Ovary (tissue), 9 donors: ENCODE results near the gene HIBADH. TPM values are rescaled to one million over a fixed set of nuclear protein-coding genes. Genes with fewer than 3 reads are reported as not detected.

Experiments
- DNase-seq, 5 donors: peaks; one replicate each; pipeline ENCODE4 v3.0.0-alpha.2; 2019 to 2020
- H3K27ac ChIP-seq, 2 donors: fragments of 200-600 bp; one replicate each; pipeline versions ENCODE4 v1.5.1 to v1.8.0; 2019 to 2022
- H3K27me3 ChIP-seq: fragments of 200-600 bp; one replicate; pipeline ENCODE4 v1.8.0; 2022
- H3K36me3 ChIP-seq: fragments of 200-600 bp; sonication (generic); one replicate; pipeline ENCODE4 v1.5.1; 2019
- H3K4me1 ChIP-seq: one replicate; pipeline ENCODE4 v1.8.1; 2013; ENCODE audit warnings: mild to moderate bottlenecking, moderate library complexity; ENCODE audit not compliant: insufficient read depth
- H3K4me3 ChIP-seq: fragments of 200-600 bp; sonication (generic); one replicate; pipeline ENCODE4 v1.5.1; 2017
- H3K9me3 ChIP-seq, 2 donors: fragments of 200-600 bp in 1 of 2; sonication (generic) in 1 of 2; one replicate each; pipeline versions ENCODE4 v1.5.1 to v1.8.1; 2013 to 2019; ENCODE audit warnings: mild to moderate bottlenecking in 1 of 2, moderate library complexity in 1 of 2
- EP300 ChIP-seq: sonication (generic); formaldehyde crosslinking; IDR thresholded peaks from one replicate; pipeline ENCODE4 v1.6.1; 2017; ENCODE audit warnings: antibody characterized with exemption
- POLR2A ChIP-seq: fragments of 450-650 bp; IDR thresholded peaks from one replicate; pipeline ENCODE4 v1.6.1; 2017; ENCODE audit warnings: antibody characterized with exemption, mild to moderate bottlenecking, moderate library complexity
- WGBS, 3 donors: extraction: QIAGEN DNeasy Blood & Tissue Kit in 1 of 3; methylation state at CpG; one replicate each; pipeline versions ENCODE4 v1.1.5 to v1.1.7; 2013 to 2017; 5-methylcytosine and 5-hydroxymethylcytosine counted together
- intact Hi-C, 4 donors: fragments of 100-400 bp; cut with DNase I; formaldehyde crosslinking; loops; one replicate each; pipeline versions ENCODE4 v1.11.0 to v1.15.1; 2022 to 2023
- polyA plus RNA-seq, 2 donors: library from polyadenylated mRNA; stranded (reverse); fragments of 200-250 nt in 1 of 2; fragments of 350-450 nt in 1 of 2; fragmentation: Illumina TruSeq in 1 of 2; extraction: RNeasy Lipid Tissue Mini Kit (QIAGEN cat#74804) in 1 of 2; gene quantifications; one replicate each; pipeline ENCODE4 v1.2.3, GENCODE V29; 2013 to 2014
- total RNA-seq, 7 donors: library from RNA; depleted of rRNA in 2 of 7; stranded (reverse); fragments of >200 nt in 2 of 7; fragmentation: NEBNext Ultra II Directional in 3 of 7; extraction: Animal tissue kit (Norgen Biotek cat#: 25700) in 3 of 7; gene quantifications; one replicate each; pipeline versions ENCODE4 v1.1.0 to v1.2.4, GENCODE V29; 2016 to 2023
- TF ChIP-seq, protein P1 (sequence below), 3 donors: fragments of 450-650 bp in 2 of 3; fragments of 200-600 bp in 1 of 3; IDR thresholded peaks; one replicate each; pipeline versions ENCODE4 v1.5.1 to v1.8.0; 2016 to 2022; ENCODE audit warnings: antibody characterized with exemption in 3 of 3, mild to moderate bottlenecking in 1 of 3
- donor health status: DM: no; HTN: no; CAD: no; lungs with moderate emphysema.
- donor health status: DM: no; HTN: no; CAD: no.
- donor health status: Bipolar disorder and iron deficiency.
- donor health status: DM: yes; HTN: yes; CAD: no.
- donor health status: DM: no; HTN: no; CAD: no.
- donor health status: DM: yes; HTN: yes; CAD: no.

The HIBADH gene
- total and polyA plus RNA-seq, 9 donors, result 24.4 to 76.0 (median 36.9) TPM

DNA sequence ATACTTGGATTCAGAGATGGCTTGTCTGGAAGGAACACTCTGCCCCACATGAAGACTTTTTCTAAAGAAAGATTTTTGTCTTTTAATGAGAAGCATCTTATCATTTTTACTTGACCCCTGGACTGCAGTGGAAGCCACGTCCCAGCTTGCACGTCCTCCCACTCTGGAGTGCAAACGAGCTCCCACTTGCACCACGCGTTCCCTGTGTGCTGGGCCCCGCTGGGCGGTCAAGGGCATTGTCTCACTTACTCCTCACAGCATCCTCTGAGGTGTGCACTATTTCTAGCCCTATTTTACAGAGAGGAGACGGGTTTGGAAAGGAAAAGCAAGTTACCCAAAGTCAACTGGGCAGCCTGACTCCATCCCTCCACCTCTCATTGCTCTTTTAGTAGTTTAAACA is 175.2 kb downstream of the HIBADH start:
- Histone ChIP-seq H3K4me3 (no peak overlapping the region), H3K27me3 (no peaks in the 10 kb centered on the region), H3K27ac (no peak overlapping the region), H3K9me3 (no peaks in the 10 kb centered on the region), H3K4me1 (no peaks in the 10 kb centered on the region), H3K36me3 (no peaks in the 10 kb centered on the region)
- TF ChIP-seq, protein P1, sequence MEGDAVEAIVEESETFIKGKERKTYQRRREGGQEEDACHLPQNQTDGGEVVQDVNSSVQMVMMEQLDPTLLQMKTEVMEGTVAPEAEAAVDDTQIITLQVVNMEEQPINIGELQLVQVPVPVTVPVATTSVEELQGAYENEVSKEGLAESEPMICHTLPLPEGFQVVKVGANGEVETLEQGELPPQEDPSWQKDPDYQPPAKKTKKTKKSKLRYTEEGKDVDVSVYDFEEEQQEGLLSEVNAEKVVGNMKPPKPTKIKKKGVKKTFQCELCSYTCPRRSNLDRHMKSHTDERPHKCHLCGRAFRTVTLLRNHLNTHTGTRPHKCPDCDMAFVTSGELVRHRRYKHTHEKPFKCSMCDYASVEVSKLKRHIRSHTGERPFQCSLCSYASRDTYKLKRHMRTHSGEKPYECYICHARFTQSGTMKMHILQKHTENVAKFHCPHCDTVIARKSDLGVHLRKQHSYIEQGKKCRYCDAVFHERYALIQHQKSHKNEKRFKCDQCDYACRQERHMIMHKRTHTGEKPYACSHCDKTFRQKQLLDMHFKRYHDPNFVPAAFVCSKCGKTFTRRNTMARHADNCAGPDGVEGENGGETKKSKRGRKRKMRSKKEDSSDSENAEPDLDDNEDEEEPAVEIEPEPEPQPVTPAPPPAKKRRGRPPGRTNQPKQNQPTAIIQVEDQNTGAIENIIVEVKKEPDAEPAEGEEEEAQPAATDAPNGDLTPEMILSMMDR (IDR thresholded peaks at IDR 0.05), result no peak
- no peak for TF ChIP-seq EP300
- no peak for TF ChIP-seq POLR2A
- DNase-seq, result no peak
- 43 to 59% (median 50%) methylated on average over 8 of the region's 8 CpGs for WGBS, 3 donors
- intact Hi-C loops, result no loop called here

DNA sequence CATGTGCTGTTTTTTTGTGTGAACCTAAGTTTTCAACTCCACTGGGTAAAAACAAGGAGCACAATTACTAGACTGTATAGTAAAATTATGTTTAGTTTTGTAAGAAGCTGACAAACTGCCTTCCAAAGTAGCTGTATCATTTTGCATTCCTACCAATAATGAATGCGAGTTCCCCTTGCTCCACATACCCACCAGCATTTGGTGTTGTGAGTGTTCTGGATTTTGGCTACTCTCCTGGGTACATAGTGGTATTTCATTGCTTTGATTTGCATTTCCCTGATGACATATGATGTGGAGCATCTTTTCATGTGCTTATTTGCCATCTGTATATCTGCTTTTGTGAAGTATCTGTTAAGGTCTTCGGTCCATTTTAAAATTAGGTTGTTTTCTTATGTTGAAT is 178.2 kb downstream of the HIBADH start:
- H3K4me3 ChIP-seq, result no peak overlapping the region
- 22 to 46% (median 29%) methylated on average over 2 of the region's 2 CpGs for WGBS, 3 donors
- H3K36me3 ChIP-seq, result no peaks in the 10 kb centered on the region
- H3K4me1 ChIP-seq, result no peaks in the 10 kb centered on the region
- no peaks in the 10 kb centered on the region for H3K9me3 ChIP-seq
- intact Hi-C loops, result no loop called here
- H3K27ac ChIP-seq, result no peak overlapping the region
- no peaks in the 10 kb centered on the region for H3K27me3 ChIP-seq
- TF ChIP-seq, protein P1 (IDR thresholded peaks at IDR 0.05), result no peak
- TF ChIP-seq EP300 (no peak), POLR2A (no peak)
- no peak for DNase-seq

DNA sequence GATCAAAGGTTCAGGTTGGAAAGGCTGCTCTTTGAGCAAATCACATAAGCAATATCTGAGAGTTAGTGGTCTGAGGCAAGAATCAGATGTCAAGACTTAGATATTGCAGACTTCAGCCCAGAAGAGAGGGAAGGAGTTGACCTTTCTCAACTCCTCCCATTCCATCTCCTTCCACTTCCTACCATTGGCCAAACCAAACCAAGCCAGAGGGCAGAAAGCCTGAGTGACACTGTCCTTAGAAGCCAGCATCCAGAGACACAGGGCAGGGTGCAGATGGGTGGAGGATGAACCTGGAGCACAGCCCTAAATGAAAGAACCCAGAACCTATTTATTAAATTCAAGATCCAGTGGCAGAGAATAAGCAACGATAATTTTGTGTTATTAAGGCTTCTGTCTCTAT is 180.5 kb downstream of the HIBADH start:
- TF ChIP-seq, protein P1 (IDR thresholded peaks at IDR 0.05), result no peak
- TF ChIP-seq EP300, result no peak
- TF ChIP-seq POLR2A, result no peak
- H3K27ac ChIP-seq, result no peak overlapping the region
- no peak overlapping the region for H3K4me3 ChIP-seq
- DNase-seq, result no peak
- H3K36me3 ChIP-seq, result no peaks in the 10 kb centered on the region
- WGBS, 3 donors, result 66 to 85% (median 77%) methylated on average over 1 of the region's 1 CpG
- no peaks in the 10 kb centered on the region for H3K27me3 ChIP-seq
- intact Hi-C loops, result no loop called here
- no peaks in the 10 kb centered on the region for H3K4me1 ChIP-seq
- H3K9me3 ChIP-seq, result no peaks in the 10 kb centered on the region

DNA sequence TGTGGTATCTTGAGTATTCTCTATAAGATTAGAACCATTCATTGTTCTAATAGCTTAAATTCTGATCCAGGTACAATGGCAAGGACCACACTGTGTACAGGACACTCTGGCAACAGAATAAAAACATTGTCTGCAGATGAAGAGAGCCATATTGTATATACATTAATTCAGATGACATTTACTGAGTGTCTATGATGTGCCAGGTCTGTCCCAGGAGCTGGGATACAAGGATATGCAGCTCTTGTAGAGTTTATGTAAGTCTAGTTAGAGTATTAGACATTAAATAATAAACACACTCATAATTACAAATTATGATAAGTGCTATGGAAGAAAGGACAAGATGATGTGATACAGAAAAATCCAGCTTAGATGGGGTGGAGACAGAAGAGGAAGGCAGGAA is 184.1 kb downstream of the HIBADH start:
- TF ChIP-seq, protein P1 (IDR thresholded peaks at IDR 0.05), result no peak
- TF ChIP-seq EP300 (no peak), POLR2A (no peak)
- Histone ChIP-seq H3K36me3 (no peaks in the 10 kb centered on the region), H3K27ac (no peak overlapping the region), H3K9me3 (no peaks in the 10 kb centered on the region), H3K4me1 (no peaks in the 10 kb centered on the region), H3K4me3 (no peak overlapping the region), H3K27me3 (no peaks in the 10 kb centered on the region)
- intact Hi-C loops, result no loop called here
- no peak for DNase-seq

DNA sequence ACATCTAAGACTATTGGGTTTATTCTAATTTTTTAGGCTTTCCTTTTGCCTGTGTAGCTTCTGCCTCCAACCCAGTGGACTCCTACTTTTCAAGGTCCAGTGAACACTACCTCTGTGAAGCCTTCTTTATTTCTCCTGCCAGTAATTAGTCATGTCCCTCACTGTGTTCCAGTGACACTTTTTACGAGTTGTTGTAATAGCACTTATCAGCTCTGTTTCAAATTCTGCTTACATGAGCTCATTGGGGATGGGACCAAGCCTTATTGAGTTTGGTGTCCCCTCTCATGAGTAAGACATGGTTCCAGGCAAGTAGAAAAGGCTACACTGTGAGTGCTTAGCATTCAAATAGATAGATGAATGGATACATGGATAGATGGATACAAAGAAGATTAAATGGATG is 184.6 kb downstream of the HIBADH start:
- Histone ChIP-seq H3K27ac (no peak overlapping the region), H3K36me3 (no peaks in the 10 kb centered on the region), H3K9me3 (no peaks in the 10 kb centered on the region), H3K4me3 (no peak overlapping the region), H3K27me3 (no peaks in the 10 kb centered on the region), H3K4me1 (no peaks in the 10 kb centered on the region)
- DNase-seq, result no peak
- WGBS, 3 donors, result 26 to 48% (median 33%) methylated on average over 1 of the region's 1 CpG
- intact Hi-C loops, result no loop called here
- TF ChIP-seq POLR2A (no peak), EP300 (no peak)
- TF ChIP-seq, protein P1 (IDR thresholded peaks at IDR 0.05), result no peak
